SU-DHL-6 (cell line): Measurements from ENCODE around the gene RALGPS1.

Experiments
- EZH2phosphoT487 ChIP-seq: fragments of 200-600 bp; sonication (generic), shearing (Covaris generic); conservative IDR thresholded peaks from 2 replicates; pipeline ENCODE4 v1.6.1; 2018; ENCODE audit warnings: mild to moderate bottlenecking, antibody characterized with exemption, low read length, moderate library complexity, mixed read lengths
- TF ChIP-seq, protein P1 (sequence below): fragments of 200-600 bp; sonication (generic); IDR thresholded peaks from one replicate; pipeline ENCODE4 v1.5.1; 2017; ENCODE audit warnings: antibody characterized with exemption, mild to moderate bottlenecking, low read length, moderate library complexity; ENCODE audit not compliant: insufficient read depth, poor library complexity, severe bottlenecking

- TF ChIP-seq, protein P1, sequence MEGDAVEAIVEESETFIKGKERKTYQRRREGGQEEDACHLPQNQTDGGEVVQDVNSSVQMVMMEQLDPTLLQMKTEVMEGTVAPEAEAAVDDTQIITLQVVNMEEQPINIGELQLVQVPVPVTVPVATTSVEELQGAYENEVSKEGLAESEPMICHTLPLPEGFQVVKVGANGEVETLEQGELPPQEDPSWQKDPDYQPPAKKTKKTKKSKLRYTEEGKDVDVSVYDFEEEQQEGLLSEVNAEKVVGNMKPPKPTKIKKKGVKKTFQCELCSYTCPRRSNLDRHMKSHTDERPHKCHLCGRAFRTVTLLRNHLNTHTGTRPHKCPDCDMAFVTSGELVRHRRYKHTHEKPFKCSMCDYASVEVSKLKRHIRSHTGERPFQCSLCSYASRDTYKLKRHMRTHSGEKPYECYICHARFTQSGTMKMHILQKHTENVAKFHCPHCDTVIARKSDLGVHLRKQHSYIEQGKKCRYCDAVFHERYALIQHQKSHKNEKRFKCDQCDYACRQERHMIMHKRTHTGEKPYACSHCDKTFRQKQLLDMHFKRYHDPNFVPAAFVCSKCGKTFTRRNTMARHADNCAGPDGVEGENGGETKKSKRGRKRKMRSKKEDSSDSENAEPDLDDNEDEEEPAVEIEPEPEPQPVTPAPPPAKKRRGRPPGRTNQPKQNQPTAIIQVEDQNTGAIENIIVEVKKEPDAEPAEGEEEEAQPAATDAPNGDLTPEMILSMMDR = no peak
- no peak for TF ChIP-seq EZH2phosphoT487
Measured at GRCh38 chr9:127159949-127160610, 245.5 kb downstream of the RALGPS1 start.
